GM18502 (cell line): Measurements from ENCODE around the gene BATF.

Experiments used
- ATAC-seq: cut with Tn5 transposase; IDR thresholded peaks from one replicate; pipeline ENCODE4 v1.9.1; 2021; ENCODE audit warnings: mild to moderate bottlenecking; ENCODE audit not compliant: unreplicated experiment, poor library complexity

Gene BATF

DNA sequence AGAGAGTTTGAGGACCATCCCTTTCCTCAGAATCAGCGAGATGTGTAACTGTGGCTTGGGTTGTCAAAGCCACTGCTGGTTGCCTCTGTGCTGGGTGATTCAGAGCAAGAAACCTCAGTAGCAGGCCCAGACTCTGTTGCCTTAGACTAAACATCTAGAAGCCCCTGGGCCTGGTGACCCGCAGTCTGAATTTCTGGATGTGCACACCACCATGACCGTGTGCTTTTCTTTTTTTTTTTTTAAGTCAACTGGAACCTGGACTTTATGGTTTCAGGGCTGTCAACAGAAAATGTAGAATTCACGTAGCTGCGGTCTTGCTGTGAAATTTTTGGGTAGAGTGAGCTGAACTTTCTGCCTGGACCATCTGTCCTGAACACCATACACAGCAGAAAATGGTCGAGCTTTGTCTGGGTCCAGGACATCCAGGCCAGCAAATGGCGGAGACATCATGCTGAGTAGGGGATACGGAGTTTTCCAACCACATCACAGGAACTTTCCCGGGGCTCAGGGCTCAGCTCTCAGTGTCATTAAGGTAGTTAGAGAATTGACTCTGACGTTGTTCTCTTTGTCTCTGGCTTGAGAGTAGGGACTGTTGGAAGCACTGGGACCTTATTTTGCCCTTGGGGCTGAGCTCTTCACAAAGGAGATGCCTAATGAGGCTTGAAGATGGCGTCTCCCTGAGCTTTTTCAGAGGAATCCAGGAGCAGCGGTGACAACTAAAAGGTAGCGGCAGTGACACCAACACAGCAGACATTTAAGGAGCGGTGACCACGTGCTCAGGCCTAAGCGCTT lies 23.0 kb upstream of the BATF start:
- ATAC-seq = peak; percentile 60

DNA sequence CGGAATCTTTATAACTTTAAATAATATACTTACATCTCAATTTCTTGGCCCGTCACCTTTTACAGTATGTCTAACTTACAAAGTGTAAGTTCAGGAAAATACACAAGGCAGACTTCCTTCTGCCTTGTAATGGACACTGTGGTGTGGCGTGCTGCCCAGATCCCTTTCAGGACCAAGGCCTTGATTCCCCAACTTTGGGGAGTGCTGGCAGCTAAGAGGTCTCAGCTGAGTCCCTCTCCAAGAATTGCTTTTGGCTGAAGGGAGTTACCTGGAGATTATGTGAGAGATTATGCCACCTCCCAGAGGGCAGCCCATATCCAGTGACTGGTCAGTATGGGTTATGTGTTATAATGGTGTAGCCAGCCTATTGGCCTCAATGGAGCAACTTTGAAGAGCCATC lies 21.2 kb upstream of the BATF start:
- no peak for ATAC-seq

DNA sequence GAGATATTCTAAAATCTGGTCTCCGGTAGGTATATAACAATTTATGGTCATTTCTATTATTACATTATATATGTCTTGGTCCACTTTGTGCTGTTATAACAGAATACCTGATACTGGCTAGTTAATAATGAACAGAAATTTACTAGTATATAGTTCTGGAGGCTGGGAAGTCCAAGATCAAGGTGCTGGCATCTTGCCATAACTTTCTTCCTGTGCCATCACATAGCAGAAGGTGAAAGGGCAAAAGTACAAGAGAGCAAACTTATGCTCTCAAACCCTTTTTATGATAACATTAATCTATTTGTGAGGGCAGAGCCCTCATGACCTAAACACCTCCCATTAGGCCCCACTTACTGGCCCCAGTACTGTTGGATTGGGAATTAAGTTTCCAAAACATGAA lies 17.9 kb upstream of the BATF start:
- ATAC-seq = no peak

DNA sequence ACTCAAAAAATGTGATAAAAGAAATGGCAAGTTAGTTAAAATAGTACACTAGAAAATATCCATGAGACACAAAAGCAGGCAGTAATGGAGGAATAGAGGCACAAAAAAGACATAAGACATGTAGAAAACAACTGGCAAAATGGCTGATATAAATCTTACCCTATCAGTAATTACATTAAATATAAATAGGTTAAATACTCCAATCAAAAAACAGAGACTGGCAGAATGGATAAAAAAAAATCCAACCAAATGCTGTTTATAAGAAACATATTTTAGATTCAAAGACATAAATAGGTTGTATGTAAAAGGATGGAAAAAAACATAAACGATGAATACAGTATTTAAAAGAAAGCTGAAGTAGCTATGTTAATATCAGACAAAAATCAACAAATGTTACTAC lies 15.3 kb upstream of the BATF start:
- ATAC-seq = no peak

DNA sequence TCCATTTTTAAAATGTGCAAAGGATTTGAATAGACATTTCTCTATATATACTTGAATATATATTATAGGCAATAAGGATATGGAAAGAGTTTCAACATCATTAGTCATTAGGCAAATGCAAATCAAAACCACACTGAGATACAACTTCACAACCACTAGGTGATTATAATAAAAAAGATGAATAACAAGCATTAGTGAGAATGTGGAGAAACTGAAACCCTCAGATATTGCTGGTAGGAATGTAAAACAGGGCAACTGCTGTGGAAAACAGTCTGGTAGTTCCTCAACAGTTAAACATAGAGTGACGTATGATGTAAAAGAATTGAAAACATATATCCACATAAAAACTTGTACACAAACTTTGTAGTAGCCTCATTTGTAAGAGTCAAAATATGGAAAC lies 11.7 kb upstream of the BATF start:
- no peak for ATAC-seq

DNA sequence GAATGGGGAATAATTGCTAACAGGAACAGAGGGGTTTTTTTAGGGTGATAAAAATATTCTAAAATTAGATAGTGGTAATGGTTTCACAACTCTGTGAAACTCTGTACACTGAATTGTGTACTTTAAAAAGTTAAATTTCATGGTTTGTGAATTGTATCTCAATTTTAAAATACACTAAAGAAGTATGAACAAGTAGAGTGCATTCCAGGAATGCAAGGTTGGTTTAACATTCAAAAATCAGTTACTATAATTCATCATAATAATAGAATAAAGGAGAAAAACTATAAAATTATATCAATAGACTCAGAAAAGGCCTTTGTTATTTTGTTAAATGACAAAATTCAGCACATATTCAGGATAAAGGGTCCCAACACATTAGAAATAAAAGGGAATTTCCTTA lies 11.1 kb upstream of the BATF start:
- no peak for ATAC-seq

DNA sequence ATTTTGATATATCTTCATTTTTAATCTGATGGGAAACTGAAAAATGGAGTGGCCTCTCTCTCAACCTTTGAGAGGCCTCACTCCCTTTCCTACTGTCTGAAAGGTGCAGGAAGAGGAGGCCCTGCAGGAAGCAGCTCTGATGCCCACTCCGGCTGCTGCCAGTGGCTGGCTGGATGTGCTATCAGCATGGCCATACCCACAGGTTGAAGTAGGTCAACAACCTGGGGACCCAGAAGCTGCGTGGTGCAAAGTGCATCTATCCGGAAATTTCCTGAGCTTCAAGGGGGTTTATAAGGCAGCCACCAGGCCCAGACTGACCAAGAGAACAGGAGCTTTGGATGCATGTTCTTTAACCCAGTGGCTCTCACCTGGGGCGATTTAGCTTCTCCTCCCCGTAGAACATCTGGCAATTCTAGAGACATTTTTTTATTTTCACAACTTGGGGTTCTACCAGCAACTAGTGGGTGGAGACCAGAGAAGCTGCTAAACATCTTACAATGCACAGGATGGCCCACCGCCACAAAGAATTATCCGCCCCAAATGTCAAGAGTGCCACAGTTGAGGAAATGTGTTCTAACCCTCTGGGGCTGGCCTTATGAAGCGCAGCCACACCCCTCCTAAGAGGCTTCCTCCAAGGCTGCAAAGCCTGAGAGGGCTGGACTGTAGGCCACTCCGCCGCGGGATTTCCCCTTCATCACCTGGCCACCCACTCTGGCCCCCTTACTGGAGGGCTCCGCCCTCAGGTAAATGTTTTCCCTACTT lies 8.2 kb upstream of the BATF start:
- peak; percentile 48 for ATAC-seq

DNA sequence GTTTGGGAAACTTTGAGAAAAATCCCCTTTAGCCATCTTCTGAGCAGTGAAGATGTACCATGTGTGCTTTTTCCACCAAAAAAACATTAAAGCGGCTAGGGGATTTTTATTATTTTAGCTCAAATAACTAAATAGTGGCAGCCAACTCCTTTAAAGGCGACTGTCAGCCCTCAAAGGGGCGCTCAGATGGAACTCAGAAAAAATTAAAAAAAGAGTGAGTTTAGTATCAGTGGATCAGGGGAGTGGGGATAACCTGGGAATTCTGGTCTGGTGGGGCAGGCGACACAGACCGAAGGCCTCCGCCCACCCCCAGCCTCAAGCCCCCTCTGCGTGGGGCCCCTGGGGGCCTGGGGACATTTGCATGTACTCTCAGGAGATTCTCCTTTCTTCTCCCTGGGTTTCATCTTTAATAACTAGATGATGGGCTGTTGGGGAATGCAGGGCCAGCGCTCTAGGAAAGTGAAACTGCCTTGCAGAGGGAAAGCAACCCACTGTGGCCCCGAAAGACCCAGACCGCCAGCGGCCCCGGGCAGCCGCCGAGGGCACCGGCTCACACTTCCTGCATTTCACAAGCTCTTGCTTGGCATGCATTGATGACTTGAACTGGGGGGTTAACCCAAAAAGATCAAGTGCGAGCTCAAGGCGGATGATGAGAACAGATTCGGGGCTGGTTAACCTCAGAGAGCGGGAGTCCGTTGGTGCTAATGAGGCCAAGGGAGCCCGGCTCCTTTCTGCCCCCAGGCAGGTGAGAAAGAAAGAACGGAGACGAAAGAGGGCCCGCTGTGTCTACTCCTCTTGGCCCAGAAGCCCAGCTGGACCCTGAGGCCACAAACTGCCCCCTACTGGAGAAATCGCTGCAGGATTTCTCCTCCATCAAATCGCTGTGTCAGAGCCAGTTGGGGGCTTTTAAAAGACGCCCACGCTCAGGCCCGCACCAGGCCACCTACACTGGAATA lies 7.3 kb upstream of the BATF start:
- ATAC-seq = peak; percentile 49

DNA sequence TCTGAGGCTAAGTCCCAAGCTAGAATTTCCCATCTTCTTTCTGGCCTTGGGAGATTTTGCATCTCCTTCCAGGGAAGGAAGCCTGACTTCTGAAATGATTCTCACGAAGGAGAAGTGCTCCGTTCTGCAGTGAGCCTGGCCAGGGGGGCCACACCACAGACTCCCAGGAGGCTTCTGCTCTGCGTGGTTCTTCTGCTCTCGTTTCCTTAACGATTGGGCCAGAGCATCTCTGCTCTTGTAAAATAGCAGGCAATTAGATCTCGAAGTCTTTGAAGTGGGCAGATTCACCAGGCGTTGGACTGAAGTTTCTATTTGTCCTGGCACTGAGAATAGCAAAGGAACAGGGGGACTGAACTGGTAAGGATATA lies 6.7 kb upstream of the BATF start:
- ATAC-seq = peak; percentile 52

DNA sequence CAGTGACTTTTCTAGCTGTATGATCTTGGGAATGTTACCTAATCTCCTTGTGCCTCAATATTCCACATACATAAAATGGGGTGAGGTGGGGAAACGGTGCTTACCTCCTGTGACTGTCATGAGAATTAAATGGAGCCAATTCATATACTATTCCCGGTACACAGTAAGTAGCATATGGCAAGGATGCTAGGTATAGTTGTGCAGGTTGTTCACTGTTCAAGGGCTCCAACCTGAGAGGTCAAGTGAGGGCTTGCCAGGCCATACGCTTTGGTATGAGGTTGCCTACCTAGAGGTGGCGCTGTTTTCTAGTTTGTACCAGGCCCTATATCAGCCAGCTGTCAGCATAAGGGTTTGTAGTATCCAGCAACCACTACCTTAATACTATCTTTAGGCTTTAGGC lies 3.6 kb upstream of the BATF start:
- no peak for ATAC-seq

DNA sequence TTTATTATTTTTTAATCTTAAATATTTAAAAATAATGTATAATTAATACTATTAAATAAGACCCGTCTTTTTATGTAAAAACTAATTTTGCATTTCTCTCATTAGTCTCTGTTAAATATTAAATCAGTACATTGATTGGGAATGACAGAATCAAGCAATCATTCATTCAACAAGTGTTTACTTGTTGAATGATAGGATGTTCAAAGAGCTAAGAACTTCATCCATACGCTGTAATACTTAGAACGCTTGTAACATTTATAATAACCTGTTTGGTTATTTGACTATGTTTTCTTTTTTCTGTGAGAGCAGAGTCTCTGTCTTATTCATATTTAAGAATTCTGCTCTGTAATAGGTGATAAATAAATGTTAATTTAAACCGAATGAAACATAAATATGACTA lies 2.9 kb upstream of the BATF start:
- ATAC-seq = no peak

DNA sequence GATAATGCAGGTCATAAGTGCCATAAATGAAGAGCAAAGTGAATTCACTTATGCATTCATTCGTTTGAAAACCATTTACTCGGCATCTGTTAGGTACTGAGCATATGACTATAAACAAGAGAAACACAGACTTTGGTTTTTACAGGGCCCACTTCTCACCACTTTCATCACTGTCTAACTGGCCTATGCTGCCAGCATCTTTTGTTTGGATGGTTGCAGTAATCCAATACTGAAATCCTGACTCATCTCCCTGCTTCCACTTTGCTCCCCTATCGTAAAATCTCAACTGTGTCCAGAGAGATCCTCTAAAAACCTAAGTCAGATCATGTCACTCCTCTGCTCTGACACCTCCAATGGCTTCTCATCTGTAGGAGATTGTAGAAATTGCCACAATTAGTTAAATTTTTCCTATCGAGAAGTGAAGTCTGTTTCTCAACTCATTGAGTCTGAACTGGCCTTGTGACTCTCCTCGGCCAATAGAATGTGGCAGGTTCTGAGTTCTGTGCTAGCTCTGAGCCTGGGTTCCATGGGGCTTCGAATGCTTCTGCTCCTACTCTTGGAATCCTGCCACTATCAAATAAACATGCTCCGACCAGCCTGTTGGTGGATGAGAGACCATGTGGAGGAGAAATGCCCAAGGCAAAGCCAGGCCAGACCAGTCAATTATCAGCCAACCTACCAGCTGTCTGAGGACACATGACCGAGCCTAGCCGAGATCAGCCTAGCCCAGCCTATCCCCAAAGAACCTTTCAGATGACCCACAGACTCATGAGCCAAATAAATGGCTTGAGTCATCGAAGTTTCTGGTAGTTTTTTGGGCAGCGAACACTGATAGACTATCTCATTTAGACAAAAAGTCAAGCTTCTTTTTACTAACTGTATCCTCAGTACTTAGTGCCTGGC lies 2.2 kb upstream of the BATF start:
- ATAC-seq = no peak

DNA sequence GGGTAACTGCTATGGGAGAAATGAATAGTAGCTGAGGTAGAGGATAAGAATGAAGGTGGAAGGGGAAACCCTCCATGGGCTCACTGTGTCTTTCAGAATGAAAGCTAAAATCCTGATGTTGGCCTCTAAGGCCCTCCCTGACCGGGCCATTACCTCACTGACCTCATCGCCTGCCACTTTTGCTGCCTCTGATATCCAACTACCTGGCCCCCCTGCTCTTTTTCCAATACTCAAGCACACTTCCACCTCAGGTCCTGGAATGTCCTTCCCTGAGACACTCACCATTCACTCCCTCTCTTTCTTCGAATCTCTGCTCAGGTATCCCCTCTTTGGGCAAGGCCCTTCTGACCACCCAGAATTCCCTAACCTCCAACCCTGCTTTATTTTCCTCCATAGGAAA lies 1.4 kb upstream of the BATF start:
- ATAC-seq = no peak

DNA sequence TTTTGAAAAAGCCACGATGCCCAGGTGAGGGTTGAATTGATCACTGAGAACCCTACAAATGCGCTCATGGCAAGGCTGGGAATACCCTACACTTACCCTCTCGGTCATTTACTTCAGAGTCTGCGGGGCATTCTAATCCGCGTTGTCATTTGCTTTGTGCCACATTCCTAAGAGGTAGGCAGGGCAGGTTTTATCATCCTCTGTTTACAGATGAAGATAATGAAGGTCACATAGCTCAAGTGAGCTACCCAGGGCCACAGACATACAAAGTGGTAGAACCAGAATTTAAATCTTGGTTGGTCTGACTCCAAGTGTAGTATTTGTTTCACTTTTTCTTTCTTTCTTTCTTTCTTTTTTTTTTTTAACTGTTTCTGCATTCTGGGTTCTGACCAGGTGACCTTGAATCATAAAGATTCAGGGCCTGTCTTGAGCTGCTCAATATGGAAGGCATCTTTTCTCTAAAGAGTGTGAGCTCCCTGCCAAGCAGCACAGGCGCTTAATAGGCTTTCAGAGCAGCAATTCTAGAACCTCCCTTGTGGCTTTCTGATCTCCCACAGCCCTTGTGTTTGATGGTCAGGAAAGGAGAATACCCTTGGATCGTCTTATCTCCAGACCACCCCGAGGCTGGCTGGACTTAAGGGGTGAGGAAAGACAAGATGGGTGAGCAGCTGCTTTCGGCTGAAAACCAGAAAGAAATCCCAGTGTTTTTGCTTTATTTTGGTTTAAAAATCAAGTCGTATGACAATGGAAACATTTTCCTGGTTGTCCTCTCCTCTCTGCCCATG lies 662 bp upstream of the BATF start:
- ATAC-seq = peak; percentile 25

DNA sequence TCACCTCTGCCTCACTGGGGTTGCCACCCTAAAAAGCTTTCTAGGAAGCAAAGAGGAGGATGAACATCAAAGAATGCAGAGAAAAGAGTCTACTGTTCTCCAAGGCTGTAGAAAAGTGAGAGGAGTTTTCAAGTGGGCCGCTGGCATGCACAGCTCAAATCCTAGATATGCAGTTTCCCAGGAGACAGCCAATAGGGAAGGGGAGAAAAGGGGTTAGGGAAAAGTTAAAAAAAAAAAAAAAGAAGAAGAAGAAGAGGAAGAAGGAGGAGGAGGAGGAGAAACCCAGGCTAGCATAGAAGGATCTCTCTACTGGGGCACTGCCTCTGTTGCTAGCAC lies 682 bp downstream of the BATF start:
- no peak for ATAC-seq

DNA sequence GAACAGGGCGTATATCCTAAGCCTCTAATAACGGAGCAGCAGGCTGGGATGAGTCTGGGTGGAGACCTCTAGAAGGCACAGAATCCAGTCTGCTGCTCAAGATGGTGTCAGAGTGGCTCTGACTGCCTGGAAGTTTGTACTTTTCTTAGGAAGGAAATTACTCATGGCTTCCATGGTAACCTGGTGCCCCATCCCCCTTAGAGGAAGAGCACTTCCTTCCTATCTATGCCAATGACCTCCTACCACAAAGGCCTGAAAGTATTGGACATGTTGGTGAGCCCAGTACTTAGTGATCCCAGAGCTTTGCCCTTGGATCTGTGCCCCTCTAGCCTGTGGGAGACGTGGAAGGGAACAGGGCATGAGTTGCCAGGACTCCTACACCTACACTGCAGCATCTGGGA lies 1.5 kb downstream of the BATF start:
- ATAC-seq = no peak

DNA sequence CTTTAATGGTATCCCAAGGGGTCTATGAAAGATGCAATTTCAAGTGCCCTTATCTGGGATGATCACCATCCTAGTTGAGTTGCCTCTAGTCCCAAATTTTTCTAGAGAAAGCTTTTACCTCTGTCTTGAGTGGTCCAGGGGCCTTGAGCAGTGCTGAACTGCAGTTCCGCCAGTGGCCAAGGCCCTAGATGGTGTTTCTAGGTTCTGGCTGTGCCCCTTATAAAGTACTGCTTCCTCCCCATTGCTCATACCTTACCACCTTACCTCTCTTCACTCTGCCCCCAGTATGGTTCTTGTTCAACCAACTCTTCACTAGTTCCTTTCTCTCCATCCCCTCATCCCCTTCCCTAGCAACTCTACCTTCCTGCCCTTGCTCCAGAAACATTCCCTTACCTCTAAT lies 3.7 kb downstream of the BATF start:
- no peak for ATAC-seq

DNA sequence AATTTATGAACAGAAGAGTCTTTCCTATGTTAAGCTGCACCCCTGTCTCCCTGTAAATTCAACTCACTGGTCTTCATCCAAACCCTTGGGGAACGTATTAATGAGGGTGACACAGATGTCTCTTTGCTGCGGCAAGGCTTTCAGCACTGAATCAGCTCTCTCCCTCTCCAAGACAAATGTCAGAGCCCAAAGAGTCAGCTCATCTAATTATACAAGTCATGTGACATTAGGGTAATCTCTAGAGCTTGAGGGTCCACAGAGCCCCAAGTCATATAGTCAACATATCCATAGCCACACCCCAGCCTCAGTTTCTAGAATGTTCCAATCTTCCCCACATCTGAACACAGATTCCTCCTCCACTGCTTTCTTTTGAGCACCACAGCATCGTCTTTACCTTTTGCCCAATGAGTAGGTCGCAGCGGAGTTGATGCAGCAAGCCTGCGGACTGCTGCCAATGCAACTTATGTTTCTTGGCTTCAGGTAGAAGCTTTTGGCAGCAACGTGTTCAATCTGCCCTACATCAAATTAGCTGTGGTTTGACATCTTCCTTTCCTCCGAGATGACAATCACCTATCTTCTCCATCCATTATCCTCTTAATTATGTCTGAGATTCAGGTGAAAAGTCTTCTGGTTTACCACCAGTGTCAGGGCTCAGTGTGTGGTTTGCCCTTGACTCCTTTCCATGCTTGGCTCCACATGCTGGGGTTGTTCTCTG lies 5.3 kb downstream of the BATF start:
- ATAC-seq = no peak

DNA sequence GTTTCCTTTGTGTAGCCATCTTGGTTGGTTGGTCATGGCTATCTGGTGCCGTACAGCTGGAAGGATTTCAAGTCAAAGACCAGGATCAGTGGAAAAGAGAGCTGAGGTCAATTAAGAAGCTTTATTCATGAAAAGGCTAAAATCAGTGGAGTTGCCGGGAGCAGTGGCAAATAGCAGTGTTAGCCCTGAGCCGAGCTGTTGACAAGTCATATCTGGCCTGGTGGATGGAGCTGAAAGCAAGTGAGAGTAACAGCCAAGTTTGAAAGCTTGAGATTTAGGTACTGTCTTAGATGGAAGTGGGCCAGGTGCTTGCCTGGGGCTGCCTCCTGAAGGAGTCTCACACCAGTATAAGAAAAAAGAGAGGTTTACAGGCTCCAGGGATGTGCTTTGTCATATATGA lies 9.0 kb downstream of the BATF start:
- ATAC-seq = no peak
